ENCODE results near the gene EXOC6B.

Gene EXOC6B

GRCh38 chr2:72198532-72199241, 627.1 kb downstream of the EXOC6B start:
- DNase-seq, result no peak

- no peak for DNase-seq
Measured at GRCh38 chr2:72193723-72194122, 632.1 kb downstream of the EXOC6B start.

- no peak for DNase-seq
Measured at GRCh38 chr2:72191441-72191840, 634.4 kb downstream of the EXOC6B start.

GRCh38 chr2:72185206-72185605, 640.6 kb downstream of the EXOC6B start:
- DNase-seq, result no peak

- no peak for DNase-seq
Measured at GRCh38 chr2:72183466-72183865, 642.4 kb downstream of the EXOC6B start.

- no peak for DNase-seq
Measured at GRCh38 chr2:72183016-72183415, 642.8 kb downstream of the EXOC6B start.

GRCh38 chr2:72182547-72182946, 643.3 kb downstream of the EXOC6B start:
- DNase-seq, result no peak

GRCh38 chr2:72181616-72182015, 644.2 kb downstream of the EXOC6B start:
- no peak for DNase-seq

- DNase-seq, result no peak
Measured at GRCh38 chr2:72180351-72180750, 645.5 kb downstream of the EXOC6B start.

- DNase-seq, result no peak
Measured at GRCh38 chr2:72178551-72178950, 647.3 kb downstream of the EXOC6B start.

GRCh38 chr2:72176281-72176680, 649.6 kb downstream of the EXOC6B start:
- DNase-seq, result no peak

- no peak for DNase-seq
Measured at GRCh38 chr2:72175636-72176035, 650.2 kb downstream of the EXOC6B start.

GRCh38 chr2:72173640-72174321, 652.1 kb downstream of the EXOC6B start:
- no peak for DNase-seq

- no peak for DNase-seq
Measured at GRCh38 chr2:72172478-72172877, 653.4 kb downstream of the EXOC6B start.

GRCh38 chr2:72166279-72166678, 659.6 kb downstream of the EXOC6B start:
- DNase-seq, result no peak

GRCh38 chr2:72165792-72166191, 660.0 kb downstream of the EXOC6B start:
- no peak for DNase-seq

GRCh38 chr2:72162574-72162973, 663.3 kb downstream of the EXOC6B start:
- no peak for DNase-seq

GRCh38 chr2:72159211-72159993, 666.4 kb downstream of the EXOC6B start:
- DNase-seq, result no peak

GRCh38 chr2:72157871-72158771, 667.7 kb downstream of the EXOC6B start:
- no peak for DNase-seq

- DNase-seq, result no peak
Measured at GRCh38 chr2:72156872-72157271, 669.0 kb downstream of the EXOC6B start.

- DNase-seq, result no peak
Measured at GRCh38 chr2:72155737-72156136, 670.1 kb downstream of the EXOC6B start.

- DNase-seq, result no peak
Measured at GRCh38 chr2:72155151-72155550, 670.7 kb downstream of the EXOC6B start.

Measured in activated gamma-delta T cell (primary cell).